OCI-LY1 (cell line): ENCODE measurements around the gene FTO.

ENCODE experiments used
- H2AFZ ChIP-seq: fragments of 200-600 bp; sonication (generic), shearing (Covaris generic); 2 replicates; pipeline ENCODE4 v1.6.0; 2014; ENCODE audit warnings: antibody characterized with exemption, mild to moderate bottlenecking, low read length
- H3F3A ChIP-seq: fragments of 200-600 bp; sonication (generic), shearing (Covaris generic); 2 replicates; pipeline ENCODE4 v1.6.0; 2014; ENCODE audit warnings: mild to moderate bottlenecking, antibody characterized with exemption, low read length, moderate library complexity; ENCODE audit not compliant: insufficient read depth
- H3K27ac ChIP-seq: fragments of 200-600 bp; sonication (generic); 2 replicates; pipeline ENCODE4 v1.5.1; 2014; ENCODE audit warnings: low read length, mixed run types, mild to moderate bottlenecking, low read depth; ENCODE audit not compliant: poor library complexity, severe bottlenecking
- H3K27me3 ChIP-seq: fragments of 200-600 bp; sonication (generic); 2 replicates; pipeline ENCODE4 v1.6.0; 2014; ENCODE audit warnings: antibody characterized with exemption, mild to moderate bottlenecking, low read length, moderate library complexity; ENCODE audit not compliant: insufficient read depth
- H3K36me3 ChIP-seq: fragments of 200-600 bp; sonication (generic); 2 replicates; pipeline ENCODE4 v1.6.1; 2014; ENCODE audit warnings: mild to moderate bottlenecking, antibody characterized with exemption, low read length, moderate library complexity, mixed read lengths; ENCODE audit not compliant: insufficient read depth
- H3K4me1 ChIP-seq: fragments of 200-600 bp; sonication (generic); 2 replicates; pipeline ENCODE4 v1.5.1; 2014; ENCODE audit warnings: mild to moderate bottlenecking, low read length, moderate library complexity; ENCODE audit not compliant: insufficient read depth, severe bottlenecking
- H3K4me2 ChIP-seq: fragments of 200-600 bp; sonication (generic), shearing (Covaris generic); 2 replicates; pipeline ENCODE4 v1.6.1; 2014; ENCODE audit warnings: low read length
- H3K4me3 ChIP-seq: fragments of 200-600 bp; sonication (generic); 2 replicates; pipeline ENCODE4 v1.5.1; 2014; ENCODE audit warnings: low read length, low read depth, mild to moderate bottlenecking, mixed read lengths; ENCODE audit not compliant: poor library complexity, severe bottlenecking
- H3K79me2 ChIP-seq: fragments of 200-600 bp; shearing (Covaris generic); 2 replicates; pipeline ENCODE4 v1.6.1; 2016; ENCODE audit warnings: mixed run types, low read length, mixed read lengths; ENCODE audit not compliant: insufficient read depth
- H3K9ac ChIP-seq: fragments of 200-600 bp; sonication (generic), shearing (Covaris generic); 2 replicates; pipeline ENCODE4 v1.6.1; 2014; ENCODE audit warnings: mild to moderate bottlenecking, low read length, mixed read lengths
- H3K9me2 ChIP-seq: fragments of 200-600 bp; sonication (generic), shearing (Covaris generic); 2 replicates; pipeline ENCODE4 v1.6.1; 2014; ENCODE audit warnings: low read depth, mild to moderate bottlenecking, low read length, mixed read lengths
- H3K9me3 ChIP-seq: fragments of 200-600 bp; shearing (Covaris generic); 2 replicates; pipeline ENCODE4 v1.6.1; 2014; ENCODE audit warnings: low read length, mixed read lengths
- H4K20me1 ChIP-seq: fragments of 200-600 bp; sonication (generic), shearing (Covaris generic); 2 replicates; pipeline ENCODE4 v1.6.0; 2016; ENCODE audit warnings: mild to moderate bottlenecking, low read length; ENCODE audit not compliant: insufficient read depth
- EZH2 ChIP-seq: fragments of 200-600 bp; sonication (generic), shearing (Covaris generic); IDR thresholded peaks from 2 replicates; pipeline ENCODE4 v1.8.0; 2017; ENCODE audit warnings: borderline replicate concordance, mixed run types, mild to moderate bottlenecking, antibody characterized with exemption, low read length, moderate library complexity, mixed read lengths
- TF ChIP-seq, protein P1 (sequence below): fragments of 200-600 bp; sonication (generic), shearing (Covaris generic); IDR thresholded peaks from 2 replicates; pipeline ENCODE4 v1.5.1; 2017; ENCODE audit warnings: mild to moderate bottlenecking, antibody characterized with exemption, low read length, moderate library complexity, mixed read lengths

Gene FTO

DNA sequence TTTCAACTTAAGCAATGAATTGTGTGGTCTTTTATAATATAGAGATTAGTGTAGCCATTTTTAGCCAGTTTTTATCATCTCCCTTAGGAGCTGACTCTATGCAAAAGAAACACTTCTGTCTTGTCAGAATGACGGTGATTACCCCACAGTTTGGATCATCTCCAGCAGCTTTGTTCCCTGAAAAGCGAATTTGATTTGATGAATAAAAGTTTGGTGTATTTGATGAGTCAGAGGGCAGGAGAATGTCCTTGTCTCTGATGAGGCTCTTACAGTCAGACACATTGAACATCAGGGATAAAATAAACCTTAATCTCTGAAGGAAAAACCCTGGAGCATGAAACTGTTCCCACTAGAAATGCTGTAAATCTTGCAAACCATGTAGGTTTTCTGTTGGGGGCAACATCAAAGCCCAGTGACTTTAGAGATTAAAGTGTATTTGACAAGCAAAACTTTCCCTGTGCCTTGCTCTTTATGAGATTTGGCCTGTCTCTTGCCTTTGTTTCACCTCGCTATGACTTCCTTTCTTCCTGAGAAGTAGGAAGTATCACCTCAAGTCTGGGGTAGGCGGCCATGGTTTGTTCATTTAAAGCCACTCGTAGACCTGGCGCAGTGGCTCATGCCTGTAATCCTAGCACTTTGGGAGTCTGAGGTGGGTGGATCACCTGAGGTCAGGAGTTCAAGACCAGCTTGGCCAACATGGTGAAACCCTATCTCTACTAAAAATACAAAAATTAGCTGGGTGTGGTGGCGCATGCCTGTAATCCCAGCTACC, 209.3 kb downstream of the FTO start:
- Histone ChIP-seq H3K27ac (no peak overlapping the region), H3K9me3 (no peaks in the 10 kb centered on the region), H3K27me3 (no peaks in the 10 kb centered on the region), H3K4me3 (no peak overlapping the region), H3F3A (no peaks in the 10 kb centered on the region), H3K9me2 (no peaks in the 10 kb centered on the region), H3K4me2 (no peak overlapping the region), H4K20me1 (no peaks in the 10 kb centered on the region), H3K9ac (no peak overlapping the region), H3K4me1 (no peaks in the 10 kb centered on the region), H2AFZ (no peak overlapping the region), H3K79me2 (no peaks in the 10 kb centered on the region), H3K36me3 (no peaks in the 10 kb centered on the region)
- no peak for TF ChIP-seq EZH2
- TF ChIP-seq, protein P1, sequence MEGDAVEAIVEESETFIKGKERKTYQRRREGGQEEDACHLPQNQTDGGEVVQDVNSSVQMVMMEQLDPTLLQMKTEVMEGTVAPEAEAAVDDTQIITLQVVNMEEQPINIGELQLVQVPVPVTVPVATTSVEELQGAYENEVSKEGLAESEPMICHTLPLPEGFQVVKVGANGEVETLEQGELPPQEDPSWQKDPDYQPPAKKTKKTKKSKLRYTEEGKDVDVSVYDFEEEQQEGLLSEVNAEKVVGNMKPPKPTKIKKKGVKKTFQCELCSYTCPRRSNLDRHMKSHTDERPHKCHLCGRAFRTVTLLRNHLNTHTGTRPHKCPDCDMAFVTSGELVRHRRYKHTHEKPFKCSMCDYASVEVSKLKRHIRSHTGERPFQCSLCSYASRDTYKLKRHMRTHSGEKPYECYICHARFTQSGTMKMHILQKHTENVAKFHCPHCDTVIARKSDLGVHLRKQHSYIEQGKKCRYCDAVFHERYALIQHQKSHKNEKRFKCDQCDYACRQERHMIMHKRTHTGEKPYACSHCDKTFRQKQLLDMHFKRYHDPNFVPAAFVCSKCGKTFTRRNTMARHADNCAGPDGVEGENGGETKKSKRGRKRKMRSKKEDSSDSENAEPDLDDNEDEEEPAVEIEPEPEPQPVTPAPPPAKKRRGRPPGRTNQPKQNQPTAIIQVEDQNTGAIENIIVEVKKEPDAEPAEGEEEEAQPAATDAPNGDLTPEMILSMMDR, result no peak

DNA sequence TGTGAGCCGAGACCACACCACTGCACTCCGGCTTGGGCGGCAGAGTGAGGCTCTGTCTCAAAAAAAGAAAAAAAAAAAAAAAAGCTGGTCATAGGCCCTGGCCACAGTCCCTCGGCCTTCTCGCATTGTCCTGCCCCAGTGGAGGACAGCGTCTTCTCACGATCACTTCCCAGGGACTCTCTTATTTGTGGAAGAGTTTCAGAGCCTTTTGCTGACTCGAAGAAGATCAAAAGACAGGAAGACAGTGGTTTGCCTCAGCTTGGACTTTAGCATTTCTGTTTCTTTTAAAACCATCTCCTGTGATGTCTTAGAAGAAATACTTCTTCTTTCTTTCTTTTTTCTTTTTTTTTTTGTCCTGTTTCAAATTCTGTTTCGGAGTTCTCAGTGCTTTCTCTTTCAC, 210.0 kb downstream of the FTO start:
- Histone ChIP-seq H3F3A (no peaks in the 10 kb centered on the region), H3K9me2 (no peaks in the 10 kb centered on the region), H3K9me3 (no peaks in the 10 kb centered on the region), H3K4me2 (no peak overlapping the region), H4K20me1 (no peaks in the 10 kb centered on the region), H3K9ac (no peak overlapping the region), H3K27me3 (no peaks in the 10 kb centered on the region), H3K36me3 (no peaks in the 10 kb centered on the region), H2AFZ (no peak overlapping the region), H3K27ac (no peak overlapping the region), H3K4me3 (no peak overlapping the region), H3K4me1 (no peaks in the 10 kb centered on the region), H3K79me2 (no peaks in the 10 kb centered on the region)
- TF ChIP-seq EZH2, result no peak
- TF ChIP-seq, protein P1, result no peak

DNA sequence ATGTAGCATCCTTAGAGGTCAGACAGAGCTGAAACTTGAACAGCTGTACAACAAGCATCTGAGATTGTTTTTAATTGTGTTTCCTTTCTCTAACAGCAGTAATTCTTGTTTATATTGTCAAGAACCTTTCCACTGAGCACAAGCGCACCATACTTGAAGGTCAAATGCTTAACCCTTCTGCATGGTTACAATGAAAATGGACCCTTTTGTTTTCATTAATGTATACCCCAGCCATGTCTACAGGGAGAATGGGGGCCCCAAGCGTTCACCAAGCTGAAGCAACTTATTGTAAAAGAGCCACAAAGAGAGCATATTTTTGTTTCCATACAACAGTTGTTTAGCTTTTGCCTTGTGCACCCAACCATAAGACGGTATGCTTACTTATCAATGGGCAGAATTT, 210.8 kb downstream of the FTO start:
- no peaks in the 10 kb centered on the region for H3K79me2 ChIP-seq
- no peaks in the 10 kb centered on the region for H3K9me2 ChIP-seq
- TF ChIP-seq, protein P1, result no peak
- no peak for TF ChIP-seq EZH2
- no peak overlapping the region for H3K27ac ChIP-seq
- no peaks in the 10 kb centered on the region for H4K20me1 ChIP-seq
- H3F3A ChIP-seq, result no peaks in the 10 kb centered on the region
- H3K36me3 ChIP-seq, result no peaks in the 10 kb centered on the region
- no peaks in the 10 kb centered on the region for H3K9me3 ChIP-seq
- H3K27me3 ChIP-seq, result no peaks in the 10 kb centered on the region
- H2AFZ ChIP-seq, result no peak overlapping the region
- no peak overlapping the region for H3K4me3 ChIP-seq
- H3K9ac ChIP-seq, result no peak overlapping the region
- H3K4me1 ChIP-seq, result no peaks in the 10 kb centered on the region
- no peak overlapping the region for H3K4me2 ChIP-seq
